Femur (tissue), 1 donor: ENCODE results near the gene COL18A1.

Experiments
- DNase-seq: peaks from one replicate; pipeline ENCODE4 v3.0.0-alpha.2; 2017

COL18A1 gene

GRCh38 chr21:45403133-45403824, 1.7 kb upstream of the COL18A1 start:
- DNase-seq = peak; percentile 15

- peak; percentile 71 for DNase-seq
Measured at GRCh38 chr21:45403825-45404729, 888 bp upstream of the COL18A1 start.

GRCh38 chr21:45405271-45405818, 380 bp downstream of the COL18A1 start:
- peak; percentile 63 for DNase-seq

- peak; percentile 46 for DNase-seq
Measured at GRCh38 chr21:45405819-45406762, 1.1 kb downstream of the COL18A1 start.

- peak; percentile 51 for DNase-seq
Measured at GRCh38 chr21:45406801-45407628, 2.0 kb downstream of the COL18A1 start.

GRCh38 chr21:45407629-45408247, 2.8 kb downstream of the COL18A1 start:
- no peak for DNase-seq

GRCh38 chr21:45408271-45408791, 3.4 kb downstream of the COL18A1 start:
- DNase-seq = peak; percentile 15

GRCh38 chr21:45408801-45409261, 3.9 kb downstream of the COL18A1 start:
- peak; percentile 21 for DNase-seq

GRCh38 chr21:45409466-45410150, 4.6 kb downstream of the COL18A1 start:
- peak; percentile 54 for DNase-seq

GRCh38 chr21:45410151-45410864, 5.3 kb downstream of the COL18A1 start:
- peak; percentile 73 for DNase-seq

GRCh38 chr21:45410865-45411809, 6.2 kb downstream of the COL18A1 start:
- DNase-seq = no peak

GRCh38 chr21:45411810-45412206, 6.8 kb downstream of the COL18A1 start:
- no peak for DNase-seq

GRCh38 chr21:45412491-45412890, 7.5 kb downstream of the COL18A1 start:
- DNase-seq = no peak

- DNase-seq = no peak
Measured at GRCh38 chr21:45412909-45413611, 8.1 kb downstream of the COL18A1 start.

GRCh38 chr21:45413922-45414321, 9.0 kb downstream of the COL18A1 start:
- DNase-seq = no peak

GRCh38 chr21:45414396-45415187, 9.6 kb downstream of the COL18A1 start:
- no peak for DNase-seq
